Muscle of leg (tissue), 11 donors: ENCODE results near the gene EHD2. TPM values are rescaled to one million over a fixed set of nuclear protein-coding genes. Genes with fewer than 3 reads are reported as not detected.
"Not testable (repeated sequence)": the region's sequence is repeated elsewhere in the genome, so short reads cannot be mapped to it uniquely, and the experiment has no call there.

Experiments
- DNase-seq: peaks from one replicate; pipeline ENCODE4 v3.0.0; 2013
- H3K27ac ChIP-seq: one replicate; pipeline ENCODE4 v1.5.1; 2013; ENCODE audit warnings: mild to moderate bottlenecking, low read length, control low read depth
- H3K27me3 ChIP-seq: one replicate; pipeline ENCODE4 v1.6.1; 2013; ENCODE audit warnings: low read length; ENCODE audit not compliant: control insufficient read depth, insufficient read depth
- H3K36me3 ChIP-seq: one replicate; pipeline ENCODE4 v1.6.1; 2013; ENCODE audit warnings: low read length; ENCODE audit not compliant: control insufficient read depth, insufficient read depth
- H3K4me1 ChIP-seq: one replicate; pipeline ENCODE4 v1.6.1; 2013; ENCODE audit warnings: low read length; ENCODE audit not compliant: control insufficient read depth, insufficient read depth
- H3K4me3 ChIP-seq: one replicate; pipeline ENCODE4 v1.5.1; 2013; ENCODE audit warnings: low read length, control low read depth
- H3K9me3 ChIP-seq: replicated peaks from 2 replicates; pipeline ENCODE4 v1.6.1; 2013; ENCODE audit warnings: low read depth, low read length; ENCODE audit not compliant: control insufficient read depth
- WGBS: methylation state at CpG from one replicate; pipeline ENCODE4 v1.1.5; 2013; ENCODE audit warnings: missing lambda C conversion rate; ENCODE audit not compliant: insufficient coverage; 5-methylcytosine and 5-hydroxymethylcytosine counted together
- polyA plus RNA-seq, 8 donors: library from polyadenylated mRNA; unstranded; fragments of 120-200 nt; gene quantifications; one replicate each; pipeline versions ENCODE4 v1.2.1 to v1.2.3, GENCODE V29; 2013; ENCODE audit warnings: inconsistent platforms in 1 of 8, low replicate concordance in 1 of 8; ENCODE audit not compliant: insufficient read length in 8 of 8, insufficient read depth in 1 of 8
- total RNA-seq: library from RNA; stranded (reverse); fragments of 120-200 nt; gene quantifications from one replicate; pipeline ENCODE4 v1.2.4, GENCODE V29; 2013

EHD2 gene
- total and polyA plus RNA-seq, 9 donors = 30.5 to 158 (median 124) TPM

DNA sequence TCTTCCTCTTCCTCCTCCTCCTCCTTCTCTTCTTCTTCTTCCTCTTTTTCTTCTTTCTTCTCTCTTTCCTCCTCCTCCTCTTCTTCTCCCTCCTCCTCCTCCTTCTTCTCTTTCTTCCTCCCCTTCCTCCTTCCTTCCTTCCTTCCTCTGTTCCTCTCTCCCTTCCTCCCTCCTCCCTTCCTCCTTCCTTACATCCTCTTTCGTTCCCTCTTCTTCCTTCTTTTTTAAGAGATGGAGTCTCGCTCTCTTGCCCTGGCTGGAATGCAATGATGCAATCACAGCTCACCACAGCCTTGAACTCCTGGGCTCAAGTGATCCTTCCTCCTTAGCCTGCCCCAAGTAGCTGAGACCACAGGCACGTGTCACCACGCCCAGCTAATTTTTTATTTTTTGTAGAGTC, 13.2 kb downstream of the EHD2 start:
- Histone ChIP-seq H3K36me3 (peaks cover 82% of the 10 kb centered on the region), H3K27ac (no peak overlapping the region)

DNA sequence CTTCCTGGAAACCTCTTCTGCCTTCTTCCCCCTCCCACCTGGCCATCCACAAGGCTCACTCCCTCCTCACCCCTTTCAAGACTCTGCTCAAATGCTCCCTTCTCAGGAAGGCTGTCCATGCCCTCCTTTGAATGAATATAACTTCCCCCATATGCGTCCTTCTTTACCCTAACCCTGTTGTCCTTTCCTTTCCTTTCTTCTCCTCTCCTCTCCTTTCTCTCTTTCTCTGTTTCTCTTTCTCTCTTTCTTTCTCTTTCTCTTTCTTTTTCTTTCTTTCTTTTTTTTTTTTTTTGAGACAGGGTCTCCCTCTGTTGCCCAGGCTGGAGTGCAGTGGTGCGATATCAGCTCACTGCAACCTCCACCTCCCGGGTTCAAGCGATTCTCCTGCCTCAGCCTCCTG, 15.1 kb downstream of the EHD2 start:
- Histone ChIP-seq H3K4me1 (peaks cover 27% of the 10 kb centered on the region), H3K36me3 (peaks cover 82% of the 10 kb centered on the region)
- H3K4me3 ChIP-seq, DNase-seq, H3K27me3 ChIP-seq, H3K27ac ChIP-seq, H3K9me3 ChIP-seq: not testable (repeated sequence)
- 86% methylated on average over 1 of the region's 4 CpGs for WGBS

More for the DNA sequence above, 13.2 kb downstream of the EHD2 start:
- DNase-seq = no peak
- Histone ChIP-seq H3K9me3 (no peaks in the 10 kb centered on the region), H3K27me3 (no peaks in the 10 kb centered on the region), H3K4me1 (peaks cover 39% of the 10 kb centered on the region), H3K4me3 (no peak overlapping the region)
- 86% methylated on average over 1 of the region's 4 CpGs for WGBS

DNA sequence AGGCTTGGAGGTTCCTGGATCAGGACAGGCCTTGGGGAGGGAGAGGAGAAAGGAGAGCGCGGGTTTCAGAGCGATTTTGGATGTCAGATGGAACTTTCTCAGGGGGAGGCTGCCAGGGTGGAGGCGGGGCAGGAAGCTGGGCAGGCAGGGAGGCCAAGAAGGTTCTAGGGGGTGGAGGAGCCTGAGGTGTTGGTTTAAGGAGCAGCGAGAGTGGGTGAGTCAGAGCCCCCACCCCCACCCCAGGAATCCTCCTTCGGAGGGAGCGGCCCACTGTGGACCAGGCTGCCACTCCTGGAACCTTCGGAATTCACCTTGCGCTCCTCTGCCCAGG, 16.2 kb downstream of the EHD2 start:
- H3K27ac ChIP-seq = peak overlapping the region; percentile 77
- H3K4me1 ChIP-seq = peaks cover 19% of the 10 kb centered on the region
- 23% methylated on average over 7 of the region's 9 CpGs for WGBS
- no peak overlapping the region for H3K4me3 ChIP-seq
- DNase-seq = peak; percentile 66
- H3K27me3 ChIP-seq = no peaks in the 10 kb centered on the region
- H3K36me3 ChIP-seq = peaks cover 82% of the 10 kb centered on the region
- H3K9me3 ChIP-seq = no peaks in the 10 kb centered on the region

DNA sequence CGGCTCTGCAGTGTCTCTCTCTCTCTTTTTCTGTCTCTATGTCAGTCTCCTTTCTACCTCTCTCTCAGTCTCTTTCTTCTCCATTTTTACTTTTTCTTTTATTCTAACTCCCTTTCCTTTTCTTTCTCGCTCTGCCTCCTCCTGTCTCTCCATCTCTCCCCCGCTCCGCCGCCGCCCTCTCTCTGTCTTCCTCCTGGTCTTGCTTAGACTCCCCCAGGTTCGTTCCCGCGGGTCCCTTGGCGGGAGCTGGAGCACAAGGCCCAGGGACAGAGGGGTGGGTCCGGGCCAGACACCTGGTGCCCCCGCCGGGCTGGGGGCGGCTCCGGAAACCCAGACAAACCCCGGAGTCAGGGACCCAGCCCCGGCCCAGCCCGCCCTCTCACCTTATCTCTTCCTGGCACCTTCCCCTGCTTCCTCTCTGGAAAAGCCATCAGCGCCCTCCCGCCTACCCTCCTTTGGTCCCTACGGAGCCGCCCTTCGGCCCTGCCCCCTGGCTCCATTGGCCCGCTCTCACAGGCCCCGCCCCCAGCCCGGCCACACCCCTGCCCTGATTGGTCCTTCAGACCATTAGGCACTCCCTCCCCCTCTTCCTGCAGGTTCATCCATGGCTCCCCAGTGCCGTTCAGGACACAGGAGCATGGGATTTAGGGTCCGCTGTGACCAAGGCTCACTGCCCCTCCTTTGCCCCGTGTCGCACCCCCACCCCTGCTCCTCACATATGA, 16.7 kb downstream of the EHD2 start:
- 31% methylated on average over 21 of the region's 30 CpGs for WGBS
- Histone ChIP-seq H3K4me3 (no peak overlapping the region), H3K36me3 (peaks cover 80% of the 10 kb centered on the region), H3K4me1 (peaks cover 19% of the 10 kb centered on the region), H3K27ac (peak overlapping the region; percentile 77), H3K9me3 (no peaks in the 10 kb centered on the region), H3K27me3 (no peaks in the 10 kb centered on the region)
- DNase-seq = peak; percentile 58

DNA sequence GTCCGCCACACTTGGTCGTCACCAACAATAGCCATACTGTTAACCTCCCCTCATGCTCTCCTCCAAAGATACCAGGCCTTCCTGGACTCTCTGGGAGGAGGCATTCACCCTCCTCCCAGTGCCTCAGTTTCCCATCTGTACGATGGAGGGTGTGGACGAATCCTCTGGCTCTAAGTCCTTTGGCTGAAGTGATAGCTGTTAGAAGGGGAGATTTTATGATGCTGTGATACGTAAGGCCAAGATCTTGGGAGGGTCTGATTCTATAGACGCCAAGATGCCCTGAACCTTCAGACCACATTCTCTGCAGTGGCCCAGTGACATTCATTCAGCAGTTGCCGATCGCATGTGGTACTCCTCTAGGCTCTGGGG, 17.3 kb downstream of the EHD2 start:
- no peaks in the 10 kb centered on the region for H3K9me3 ChIP-seq
- peaks cover 81% of the 10 kb centered on the region for H3K36me3 ChIP-seq
- H3K4me3 ChIP-seq = no peak overlapping the region
- H3K4me1 ChIP-seq = peaks cover 19% of the 10 kb centered on the region
- peak overlapping the region; percentile 35 for H3K27ac ChIP-seq
- no peak for DNase-seq
- no peaks in the 10 kb centered on the region for H3K27me3 ChIP-seq
- WGBS = 92% methylated on average over 2 of the region's 8 CpGs

DNA sequence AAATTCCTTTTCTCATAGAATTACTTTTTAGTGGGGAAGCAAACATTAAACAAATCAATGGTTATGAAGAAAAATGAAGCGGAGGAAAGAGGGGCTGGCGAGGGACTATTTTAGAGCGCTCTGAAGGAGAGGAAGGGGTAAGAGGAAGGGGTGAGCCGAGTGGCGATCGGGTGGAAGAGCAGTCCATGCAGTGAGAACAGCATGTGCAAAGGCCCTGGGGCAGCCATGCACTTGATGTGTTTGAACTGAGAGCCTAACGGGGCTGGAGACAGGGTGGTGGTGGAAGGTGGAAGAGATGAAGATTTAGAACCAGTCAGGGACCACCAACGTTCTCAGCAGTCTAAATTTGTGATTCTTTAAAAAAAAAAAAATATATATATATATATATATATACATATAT, 17.7 kb downstream of the EHD2 start:
- no peak overlapping the region for H3K4me3 ChIP-seq
- no peaks in the 10 kb centered on the region for H3K27me3 ChIP-seq
- no peak for DNase-seq
- 91% methylated on average over 7 of the region's 8 CpGs for WGBS
- peaks cover 19% of the 10 kb centered on the region for H3K4me1 ChIP-seq
- no peaks in the 10 kb centered on the region for H3K9me3 ChIP-seq
- H3K36me3 ChIP-seq = peaks cover 78% of the 10 kb centered on the region
- no peak overlapping the region for H3K27ac ChIP-seq

DNA sequence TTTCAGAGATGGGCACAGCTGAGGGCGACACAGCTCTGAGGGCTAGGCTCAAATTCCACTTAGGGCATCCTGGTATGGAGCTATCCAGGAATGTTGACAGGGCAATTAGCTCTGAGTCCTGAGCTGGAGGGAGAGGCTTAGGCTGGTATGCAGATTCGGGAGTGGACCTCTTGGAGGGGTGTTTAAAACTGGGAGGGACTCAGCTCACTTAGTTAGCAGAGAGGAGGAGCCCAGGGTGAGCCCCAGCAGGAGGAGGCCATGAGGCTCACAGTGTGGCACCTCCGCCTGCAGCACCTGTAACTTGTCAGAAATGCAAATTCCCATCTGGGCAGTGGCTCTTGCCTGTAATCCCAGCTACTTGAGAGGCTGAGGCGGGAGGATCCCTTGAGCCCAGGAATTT, 21.9 kb downstream of the EHD2 start:
- DNase-seq = no peak
- no peak overlapping the region for H3K27ac ChIP-seq
- H3K27me3 ChIP-seq = no peaks in the 10 kb centered on the region
- no peak overlapping the region for H3K4me3 ChIP-seq
- peaks cover 79% of the 10 kb centered on the region for H3K36me3 ChIP-seq
- WGBS = 73% methylated on average over 4 of the region's 4 CpGs
- H3K9me3 ChIP-seq = no peaks in the 10 kb centered on the region
- peaks cover 3% of the 10 kb centered on the region for H3K4me1 ChIP-seq

DNA sequence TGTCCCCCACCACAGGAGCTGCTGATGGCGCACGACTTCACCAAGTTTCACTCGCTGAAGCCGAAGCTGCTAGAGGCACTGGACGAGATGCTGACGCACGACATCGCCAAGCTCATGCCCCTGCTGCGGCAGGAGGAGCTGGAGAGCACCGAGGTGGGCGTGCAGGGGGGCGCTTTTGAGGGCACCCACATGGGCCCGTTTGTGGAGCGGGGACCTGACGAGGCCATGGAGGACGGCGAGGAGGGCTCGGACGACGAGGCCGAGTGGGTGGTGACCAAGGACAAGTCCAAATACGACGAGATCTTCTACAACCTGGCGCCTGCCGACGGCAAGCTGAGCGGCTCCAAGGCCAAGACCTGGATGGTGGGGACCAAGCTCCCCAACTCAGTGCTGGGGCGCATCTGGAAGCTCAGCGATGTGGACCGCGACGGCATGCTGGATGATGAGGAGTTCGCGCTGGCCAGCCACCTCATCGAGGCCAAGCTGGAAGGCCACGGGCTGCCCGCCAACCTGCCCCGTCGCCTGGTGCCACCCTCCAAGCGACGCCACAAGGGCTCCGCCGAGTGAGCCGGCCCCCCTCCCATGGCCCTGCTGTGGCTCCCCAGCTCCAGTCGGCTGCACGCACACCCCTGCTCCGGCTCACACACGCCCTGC, 27.8 kb downstream of the EHD2 start:
- Histone ChIP-seq H3K36me3 (peaks cover 51% of the 10 kb centered on the region), H3K9me3 (no peaks in the 10 kb centered on the region), H3K4me3 (no peak overlapping the region), H3K4me1 (peaks cover 30% of the 10 kb centered on the region), H3K27me3 (no peaks in the 10 kb centered on the region), H3K27ac (no peak overlapping the region)
- peak; percentile 33 for DNase-seq
- WGBS = 84% methylated on average over 43 of the region's 48 CpGs

DNA sequence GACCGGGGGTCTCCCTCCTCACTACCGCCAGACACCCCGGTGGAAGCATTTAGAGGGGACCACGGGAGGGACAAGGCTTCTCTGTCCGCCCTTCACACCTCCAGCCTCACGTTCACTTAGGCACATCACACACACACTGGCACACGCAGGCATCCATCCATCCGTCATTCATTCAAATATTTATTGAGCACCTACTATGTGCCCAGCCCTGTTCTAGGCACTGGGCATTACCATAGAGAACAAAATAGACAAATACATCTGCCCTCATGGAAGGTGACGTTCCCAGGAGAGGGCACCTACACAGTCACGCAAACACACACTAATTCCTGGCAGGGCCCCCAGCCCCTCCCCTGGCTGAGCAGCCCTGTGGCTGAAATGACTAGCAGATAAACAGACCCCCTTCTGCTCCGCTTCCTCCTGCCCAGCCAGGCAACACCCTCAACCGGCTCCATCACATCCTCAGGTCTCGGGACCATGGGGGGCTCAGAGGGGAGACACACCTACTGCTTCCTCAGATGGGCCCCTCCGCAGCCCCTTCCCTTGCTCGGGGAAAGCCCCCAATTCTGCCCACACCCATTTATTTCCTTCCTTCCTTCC, 28.4 kb downstream of the EHD2 start:
- Histone ChIP-seq H3K4me1 (peaks cover 36% of the 10 kb centered on the region), H3K9me3 (no peaks in the 10 kb centered on the region), H3K4me3 (no peak overlapping the region), H3K36me3 (peaks cover 45% of the 10 kb centered on the region), H3K27ac (peak overlapping the region; percentile 60), H3K27me3 (no peaks in the 10 kb centered on the region)
- peak; percentile 44 for DNase-seq
- 67% methylated on average over 14 of the region's 15 CpGs for WGBS

DNA sequence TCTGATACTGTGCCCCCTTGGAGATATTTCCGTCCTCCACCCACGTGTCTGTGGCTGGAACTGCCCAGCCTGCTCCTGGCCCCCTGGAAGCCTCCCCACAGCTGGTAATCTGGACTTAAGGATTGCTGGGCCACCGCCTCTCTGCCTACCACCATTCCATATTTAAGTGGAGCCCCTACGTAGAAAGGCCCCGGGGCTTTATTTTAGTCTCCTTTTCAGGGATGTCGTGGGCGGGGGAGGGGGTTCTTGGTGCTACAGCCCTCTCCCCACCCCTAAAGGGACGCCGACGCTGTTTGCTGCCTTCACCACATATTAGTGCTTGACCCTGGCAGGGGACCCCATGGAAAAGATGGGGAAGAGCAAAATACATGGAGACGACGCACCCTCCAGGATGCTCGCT, 29.4 kb downstream of the EHD2 start:
- 23% methylated on average over 4 of the region's 13 CpGs for WGBS
- Histone ChIP-seq H3K27me3 (no peaks in the 10 kb centered on the region), H3K36me3 (peaks cover 46% of the 10 kb centered on the region), H3K27ac (peak overlapping the region; percentile 98), H3K4me3 (no peak overlapping the region), H3K4me1 (peaks cover 39% of the 10 kb centered on the region), H3K9me3 (no peaks in the 10 kb centered on the region)
- DNase-seq = no peak
